H1 (cell line): ENCODE results near the gene RAB7B. TPM values are rescaled to one million over a fixed set of nuclear protein-coding genes. Genes with fewer than 3 reads are reported as not detected.

Experiments
- CTCF ChIA-PET: fragments of 300-600 bp; sonication (Branson Sonifier 250); formaldehyde crosslinking; loops from one replicate; lab custom pipeline; 2021; ENCODE audit not compliant: partially characterized antibody; lab: Charles Lee
- POLR2A ChIA-PET: fragments of 300-600 bp; sonication (Branson Sonifier 250); formaldehyde crosslinking; loops from one replicate; lab custom pipeline; 2021; ENCODE audit warnings: inconsistent platforms; ENCODE audit not compliant: partially characterized antibody; lab: Charles Lee
- DNase-seq, 2 experiments: peaks; one replicate each; pipeline versions ENCODE4 v3.0.0 to v3.0.0-alpha.2; 2010 to 2022; ENCODE audit warnings: low spot score in 2 of 2, low read depth in 1 of 2, mixed read lengths in 1 of 2
- FAIRE-seq: peaks from 2 replicates; lab custom pipeline; 2011; peaks lifted over from hg19 to GRCh38; lab: Jason Lieb, UNC
- H2AFZ ChIP-seq: 2 replicates; pipeline ENCODE4 v1.8.1; 2012; ENCODE audit warnings: low read length, inconsistent platforms
- H2AK5ac ChIP-seq: 2 replicates; pipeline ENCODE4 v1.6.1; 2013; ENCODE audit warnings: low read depth, low read length
- H2BK120ac ChIP-seq: replicated peaks from 2 replicates; pipeline ENCODE3; 2013; ENCODE audit warnings: low read depth, low read length, inconsistent platforms
- H2BK12ac ChIP-seq: 2 replicates; pipeline ENCODE4 v1.6.1; 2013; ENCODE audit warnings: low read depth, low read length
- H2BK15ac ChIP-seq: 2 replicates; pipeline ENCODE4 v1.6.1; 2013; ENCODE audit warnings: low read length
- H2BK20ac ChIP-seq: 2 replicates; pipeline ENCODE4 v1.6.1; 2013; ENCODE audit warnings: low read length
- H2BK5ac ChIP-seq: 2 replicates; pipeline ENCODE4 v1.6.1; 2013; ENCODE audit warnings: low read depth, low read length
- H3K14ac ChIP-seq: 2 replicates; pipeline ENCODE4 v1.6.1; 2013; ENCODE audit warnings: inconsistent platforms; ENCODE audit not compliant: insufficient read length
- H3K18ac ChIP-seq: 2 replicates; pipeline ENCODE4 v1.6.1; 2013; ENCODE audit warnings: low read length; ENCODE audit errors: extremely low read depth
- H3K23ac ChIP-seq: 2 replicates; pipeline ENCODE4 v1.6.1; 2013; ENCODE audit warnings: inconsistent platforms; ENCODE audit not compliant: insufficient read length
- H3K23me2 ChIP-seq: 2 replicates; pipeline ENCODE4 v1.6.1; 2013; ENCODE audit warnings: low read depth, low read length
- H3K27ac ChIP-seq: 2 replicates; pipeline ENCODE4 v1.6.1; 2011; ENCODE audit warnings: low read depth, low read length, inconsistent platforms
- H3K27me3 ChIP-seq, 4 experiments: replicated peaks in 1 of 4; 1 replicate in 1 of 4; 2 replicates in 3 of 4; pipeline versions ENCODE4 v1.6.1 to v1.8.1; 2011 to 2013; ENCODE audit warnings: low read length in 3 of 4, mild to moderate bottlenecking in 3 of 4, inconsistent platforms in 2 of 4, mixed read lengths in 2 of 4, moderate library complexity in 1 of 4; ENCODE audit not compliant: control insufficient read depth in 3 of 4, insufficient read depth in 3 of 4; ENCODE audit errors: extremely low read depth in 1 of 4
- H3K36me3 ChIP-seq, 4 experiments: 2 replicates each; pipeline versions ENCODE4 v1.6.1 to v1.8.1; 2011 to 2013; ENCODE audit warnings: mild to moderate bottlenecking in 4 of 4, low read length in 3 of 4, moderate library complexity in 2 of 4, control low read depth in 1 of 4, inconsistent platforms in 1 of 4; ENCODE audit not compliant: insufficient read depth in 4 of 4, control insufficient read depth in 2 of 4
- H3K4ac ChIP-seq: replicated peaks from 2 replicates; pipeline ENCODE3; 2013; ENCODE audit warnings: low read length, low read depth, mixed read lengths, inconsistent platforms; ENCODE audit not compliant: insufficient read length
- H3K4me1 ChIP-seq, 4 experiments: replicated peaks in 1 of 4; 1 replicate in 1 of 4; 2 replicates in 3 of 4; pipeline versions ENCODE4 v1.6.1 to v1.8.1; 2011 to 2013; ENCODE audit warnings: low read length in 3 of 4, inconsistent platforms in 2 of 4, mixed read lengths in 1 of 4; ENCODE audit not compliant: insufficient read depth in 4 of 4, control insufficient read depth in 3 of 4
- H3K4me2 ChIP-seq, 2 experiments: 2 replicates each; pipeline versions ENCODE4 v1.6.1 to v1.8.1; 2011 to 2013; ENCODE audit warnings: low read depth in 2 of 2, low read length in 2 of 2, control low read depth in 1 of 2, inconsistent platforms in 1 of 2, mild to moderate bottlenecking in 1 of 2; ENCODE audit not compliant: insufficient read depth in 1 of 2
- H3K4me3 ChIP-seq, 4 experiments: fragments of 200-600, 300-600 bp in 1 of 4; sonication (generic), shearing (Covaris generic), sonication (Bioruptor Twin) in 1 of 4; 2 replicates each; pipeline versions ENCODE4 v1.5.1 to v1.8.1; 2011 to 2016; ENCODE audit warnings: low read length in 4 of 4, low read depth in 3 of 4, control low read depth in 2 of 4, inconsistent platforms in 2 of 4, mild to moderate bottlenecking in 2 of 4, mixed read lengths in 1 of 4, moderate library complexity in 1 of 4; ENCODE audit not compliant: insufficient read depth in 2 of 4; ENCODE audit errors: extremely low read depth in 1 of 4
- H3K56ac ChIP-seq: replicated peaks from 2 replicates; pipeline ENCODE3; 2013; ENCODE audit warnings: low read depth, mild to moderate bottlenecking, mixed read lengths, low read length, inconsistent platforms; ENCODE audit not compliant: insufficient read length
- H3K79me1 ChIP-seq: 2 replicates; pipeline ENCODE4 v1.6.1; 2013; ENCODE audit warnings: low read depth, low read length, control low read depth
- H3K79me2 ChIP-seq, 2 experiments: 2 replicates each; pipeline versions ENCODE4 v1.6.1 to v1.8.1; 2012 to 2013; ENCODE audit warnings: low read length in 2 of 2, mild to moderate bottlenecking in 2 of 2, inconsistent platforms in 1 of 2; ENCODE audit not compliant: insufficient read depth in 2 of 2, control insufficient read depth in 1 of 2
- H3K9ac ChIP-seq, 4 experiments: replicated peaks in 1 of 4; 1 replicate in 1 of 4; 2 replicates in 3 of 4; pipeline versions ENCODE4 v1.6.1 to v1.8.1; 2011 to 2013; ENCODE audit warnings: low read depth in 3 of 4, low read length in 3 of 4, control low read depth in 2 of 4, mild to moderate bottlenecking in 2 of 4, moderate library complexity in 2 of 4, inconsistent platforms in 1 of 4; ENCODE audit errors: extremely low read depth in 1 of 4
- H3K9me3 ChIP-seq, 2 experiments: 2 replicates each; pipeline versions ENCODE4 v1.6.1 to v1.8.1; 2012 to 2013; ENCODE audit warnings: mild to moderate bottlenecking in 2 of 2, moderate library complexity in 2 of 2, control low read depth in 1 of 2, inconsistent platforms in 1 of 2, low read depth in 1 of 2, low read length in 1 of 2, mixed read lengths in 1 of 2; ENCODE audit not compliant: insufficient read depth in 2 of 2
- H4K20me1 ChIP-seq, 2 experiments: replicated peaks in 1 of 2; 2 replicates each; pipeline versions ENCODE3 to v1.8.1; 2011 to 2013; ENCODE audit warnings: inconsistent platforms in 2 of 2, low read length in 2 of 2, mild to moderate bottlenecking in 1 of 2; ENCODE audit not compliant: insufficient read depth in 2 of 2, control insufficient read depth in 1 of 2
- H4K5ac ChIP-seq: 2 replicates; pipeline ENCODE4 v1.6.1; 2013; ENCODE audit warnings: low read length, low read depth, mixed read lengths, inconsistent platforms; ENCODE audit not compliant: insufficient read length
- H4K8ac ChIP-seq: 2 replicates; pipeline ENCODE4 v1.8.0; 2013; ENCODE audit warnings: mild to moderate bottlenecking, moderate library complexity, low read length, inconsistent platforms; ENCODE audit not compliant: insufficient read depth; ENCODE audit errors: extremely low read depth
- H4K91ac ChIP-seq: replicated peaks from 2 replicates; pipeline ENCODE3; 2013; ENCODE audit warnings: low read length, mixed read lengths, inconsistent platforms; ENCODE audit not compliant: insufficient read length
- SUZ12 ChIP-seq: fragments of 200-600 bp; sonication (generic); IDR thresholded peaks from 2 replicates; pipeline ENCODE4 v1.6.1; 2012; ENCODE audit warnings: mild to moderate bottlenecking, inconsistent platforms, low read length, moderate library complexity, mixed read lengths
- TBP ChIP-seq: IDR thresholded peaks from 2 replicates; pipeline ENCODE4 v1.6.1; 2011; ENCODE audit warnings: low read depth, low read length, improper control_type of control experiment
- WGBS, 2 experiments: shearing (Covaris generic) in 1 of 2; methylation state at CpG; one replicate each; pipeline versions ENCODE4 v1.1.6 to v1.1.7; 2013 to 2015; ENCODE audit warnings: low lambda C conversion rate in 2 of 2, mixed read lengths in 2 of 2, inconsistent platforms in 1 of 2, low coverage in 1 of 2, missing lambda C conversion rate in 1 of 2; ENCODE audit not compliant: insufficient replicate concordance in 2 of 2, insufficient coverage in 1 of 2, insufficient read length in 1 of 2; ENCODE audit errors: extremely low coverage in 1 of 2, missing lambda C conversion rate in 1 of 2; 5-methylcytosine and 5-hydroxymethylcytosine counted together
- polyA plus RNA-seq, 7 experiments: library from polyadenylated mRNA; depleted of rRNA in 3 of 7; stranded (reverse) in 5 of 7; unstranded in 2 of 7; fragments of >200 nt in 5 of 7; fragments of 200-250 nt in 2 of 7; gene quantifications; 1 replicate in 5 of 7; 2 replicates in 1 of 7; 4 replicates in 1 of 7; pipeline versions ENCODE4 v1.2.1 to v1.2.3, GENCODE V29; 2011 to 2013; ENCODE audit warnings: missing spikeins in 2 of 7, mixed read lengths in 2 of 7
- total RNA-seq: library from RNA; stranded (reverse); fragmentation: NEBNext Ultra II Directional; extraction: Animal tissue kit (Norgen Biotek cat#: 25700); gene quantifications from 2 replicates; pipeline ENCODE4 v1.2.1, GENCODE V29; 2021

Gene RAB7B
- total and polyA plus RNA-seq, 2 of the 8 experiments (the other 6 are each of a cell fraction or from before 2014, with no cell fraction given) = 0.05 TPM; not detected in 1

DNA sequence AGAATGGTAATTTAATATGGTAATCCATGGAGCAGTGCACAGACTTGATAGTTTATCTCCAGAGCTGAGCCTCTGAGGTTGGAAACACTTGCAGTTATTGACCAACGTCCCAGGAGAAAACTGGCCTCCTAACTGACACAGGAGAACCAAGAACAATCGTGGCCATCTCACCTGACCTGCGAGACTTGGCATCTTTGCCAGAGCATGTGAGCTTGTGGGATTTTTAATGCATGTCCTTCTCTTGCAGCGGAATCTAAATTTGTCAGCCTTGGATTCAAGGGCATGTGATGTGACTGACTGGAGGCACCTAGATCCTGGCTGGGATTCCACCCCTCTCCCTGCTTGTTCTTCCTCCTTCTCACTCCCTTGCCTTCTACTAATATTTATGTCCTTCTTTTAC is 32.1 kb downstream of the RAB7B start:
- no peak overlapping the region for H3K4me2 ChIP-seq
- no peak overlapping the region for H2BK15ac ChIP-seq
- CTCF ChIA-PET = interaction anchor here (1.0 to 2.1 kb wide), 8 partner anchors 9 to 179 kb away, joined by 3 to 10 read pairs (median 6); no protein-coding TSS in a partner anchor
- H2BK20ac ChIP-seq = no peak overlapping the region
- H3K23me2 ChIP-seq = peaks cover 27% of the 10 kb centered on the region
- TF ChIP-seq TBP = no peak
- TF ChIP-seq SUZ12 = no peak
- H3K27ac ChIP-seq = no peak overlapping the region
- no peak overlapping the region for H3K4ac ChIP-seq
- H2AFZ ChIP-seq = no peak overlapping the region
- POLR2A ChIA-PET = no interaction called here
- H3K14ac ChIP-seq = no peak overlapping the region
- no peak overlapping the region for H4K5ac ChIP-seq
- no peak overlapping the region for H2BK5ac ChIP-seq
- H3K9me3 ChIP-seq = peaks cover 0 to 4% of the 10 kb centered on the region in 2 experiments; a peak in 1 of 4 replicates
- WGBS, 2 experiments = 93% methylated on average over 4 of the region's 4 CpGs; no CpG with 5 or more reads in 1 of the 2 experiments
- no peak overlapping the region for H4K91ac ChIP-seq
- H3K27me3 ChIP-seq = no peaks in the 10 kb centered on the region; a peak in 1 of 7 replicates
- H3K23ac ChIP-seq = no peak overlapping the region
- no peaks in the 10 kb centered on the region for H3K79me2 ChIP-seq
- no peak overlapping the region for H3K9ac ChIP-seq
- H2BK120ac ChIP-seq = no peak overlapping the region
- peaks cover 5% of the 10 kb centered on the region for H3K79me1 ChIP-seq
- H3K4me1 ChIP-seq = no peaks in the 10 kb centered on the region; a peak in 2 of 7 replicates
- H3K56ac ChIP-seq = no peak overlapping the region
- FAIRE-seq = no peak
- H3K36me3 ChIP-seq = no peaks in the 10 kb centered on the region; a peak in 1 of 8 replicates
- H4K20me1 ChIP-seq = peaks cover 0 to 27% of the 10 kb centered on the region in 2 experiments
- H4K8ac ChIP-seq = no peak overlapping the region
- H3K18ac ChIP-seq = no peak overlapping the region
- H2AK5ac ChIP-seq = no peak overlapping the region
- DNase-seq = no peak
- H3K4me3 ChIP-seq = no peak overlapping the region
- H2BK12ac ChIP-seq = no peak overlapping the region
